Nephron progenitor cell (in vitro differentiated cells): ENCODE measurements around the gene CHMP1A.

Experiments
- DNase-seq: peaks from one replicate; pipeline ENCODE4 v3.0.0; 2021
- H3K27ac Mint-ChIP-seq: 2 replicates; pipeline ENCODE4 v1.8.0; 2021; ENCODE audit warnings: mild to moderate bottlenecking, moderate library complexity, mixed read lengths
- H3K27me3 Mint-ChIP-seq: 2 replicates; pipeline ENCODE4 v1.8.0; 2021; ENCODE audit warnings: mild to moderate bottlenecking, low read depth, mixed read lengths; ENCODE audit not compliant: poor library complexity
- H3K36me3 Mint-ChIP-seq: 2 replicates; pipeline ENCODE4 v1.8.0; 2021; ENCODE audit warnings: low read depth, mixed read lengths
- H3K4me1 Mint-ChIP-seq: 2 replicates; pipeline ENCODE4 v1.8.0; 2021; ENCODE audit warnings: mixed read lengths
- H3K4me3 Mint-ChIP-seq: 2 replicates; pipeline ENCODE4 v1.8.0; 2021; ENCODE audit warnings: mild to moderate bottlenecking, moderate library complexity, mixed read lengths
- H3K9me3 Mint-ChIP-seq: 2 replicates; pipeline ENCODE4 v1.8.0; 2021; ENCODE audit warnings: mild to moderate bottlenecking, moderate library complexity, mixed read lengths
- CTCF ChIP-seq: fragments of 200-600 bp; sonication (generic); IDR thresholded peaks from 2 replicates; pipeline ENCODE4 v1.5.0; 2021; ENCODE audit warnings: antibody characterized with exemption

The CHMP1A gene

GRCh38 chr16:89621136-89621697, 36.3 kb downstream of the CHMP1A start:
- no peak for DNase-seq
- Mint-ChIP-seq H3K27me3 (peaks cover 46% of the 10 kb centered on the region), H3K4me3 (no peak overlapping the region), H3K4me1 (peaks cover 70% of the 10 kb centered on the region), H3K9me3 (no peaks in the 10 kb centered on the region), H3K36me3 (no peaks in the 10 kb centered on the region), H3K27ac (no peak overlapping the region)
- TF ChIP-seq CTCF, result no peak

GRCh38 chr16:89620406-89620841, 37.1 kb downstream of the CHMP1A start:
- Mint-ChIP-seq H3K36me3 (no peaks in the 10 kb centered on the region), H3K9me3 (no peaks in the 10 kb centered on the region), H3K4me3 (no peak overlapping the region), H3K4me1 (peaks cover 68% of the 10 kb centered on the region), H3K27me3 (peaks cover 40% of the 10 kb centered on the region), H3K27ac (no peak overlapping the region)
- DNase-seq, result no peak
- TF ChIP-seq CTCF, result no peak

DNA sequence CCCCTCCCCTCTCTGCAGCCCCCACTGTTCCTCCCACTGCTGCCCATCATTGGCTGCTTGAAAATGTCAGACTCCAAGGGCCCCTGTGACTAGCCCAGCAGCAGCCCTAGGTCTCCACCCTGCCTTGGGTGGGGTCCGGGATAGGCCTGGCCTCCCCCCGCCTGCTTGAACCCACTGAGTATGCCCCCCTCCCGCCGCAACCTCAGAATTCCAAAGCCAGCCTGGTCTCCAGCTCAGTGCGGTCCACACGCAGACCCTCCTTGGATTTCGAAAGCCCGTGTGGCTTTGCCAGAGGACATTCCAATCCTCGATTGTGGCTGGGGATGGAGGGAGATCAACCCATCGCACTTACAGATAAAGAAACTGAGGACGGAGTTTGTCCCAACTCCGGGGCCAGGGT, 37.7 kb downstream of the CHMP1A start:
- Mint-ChIP-seq H3K4me3 (no peak overlapping the region), H3K4me1 (peaks cover 64% of the 10 kb centered on the region), H3K9me3 (no peaks in the 10 kb centered on the region), H3K36me3 (no peaks in the 10 kb centered on the region), H3K27me3 (peaks cover 36% of the 10 kb centered on the region), H3K27ac (no peak overlapping the region)
- no peak for TF ChIP-seq CTCF
- no peak for DNase-seq

DNA sequence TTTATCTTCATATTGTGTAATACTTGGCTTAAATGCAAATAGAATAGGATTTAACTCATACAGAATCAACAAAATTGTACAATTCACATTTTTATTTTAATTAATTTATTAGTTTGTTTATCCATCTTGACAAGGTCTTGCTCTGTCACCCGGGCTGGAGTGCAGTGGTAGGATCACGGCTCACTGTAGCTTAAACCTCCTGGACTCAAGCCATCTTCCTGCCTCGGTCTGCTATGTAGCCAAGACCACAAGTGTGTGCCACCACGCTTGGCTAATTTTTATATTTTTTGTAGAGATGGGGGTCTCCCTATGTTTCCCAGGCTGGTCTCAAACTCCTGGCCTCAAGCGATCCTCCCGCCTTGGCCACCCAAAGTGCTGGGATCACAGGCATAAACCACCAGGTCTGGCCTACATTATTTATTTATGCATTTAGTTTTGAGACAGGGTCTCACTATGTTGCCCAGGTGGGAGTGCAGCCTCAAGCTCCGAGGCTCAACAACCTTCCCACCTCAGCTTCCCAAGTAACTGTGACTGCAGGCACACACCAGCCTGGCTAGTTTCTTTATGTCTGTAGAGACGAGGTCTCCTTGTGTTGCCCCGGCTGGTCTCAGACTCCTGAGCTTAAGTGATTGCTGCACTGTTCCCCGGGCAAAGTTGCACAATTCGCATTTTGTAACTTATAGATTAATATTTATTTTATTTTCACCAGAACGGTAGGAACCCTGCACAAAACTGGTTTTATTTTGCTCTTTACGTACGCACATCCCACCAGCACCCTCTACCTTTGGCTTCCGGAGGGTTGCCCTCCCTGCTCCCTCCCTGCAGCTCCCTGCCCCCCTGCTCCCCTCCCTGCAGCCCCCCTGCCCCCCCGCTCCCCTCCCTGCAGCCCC, 39.2 kb downstream of the CHMP1A start:
- no peaks in the 10 kb centered on the region for H3K36me3 Mint-ChIP-seq
- H3K27me3 Mint-ChIP-seq, result peaks cover 21% of the 10 kb centered on the region
- H3K27ac Mint-ChIP-seq, result no peak overlapping the region
- H3K4me3 Mint-ChIP-seq, result no peak overlapping the region
- no peak for DNase-seq
- H3K9me3 Mint-ChIP-seq, result no peaks in the 10 kb centered on the region
- no peak for TF ChIP-seq CTCF
- H3K4me1 Mint-ChIP-seq, result peaks cover 53% of the 10 kb centered on the region

DNA sequence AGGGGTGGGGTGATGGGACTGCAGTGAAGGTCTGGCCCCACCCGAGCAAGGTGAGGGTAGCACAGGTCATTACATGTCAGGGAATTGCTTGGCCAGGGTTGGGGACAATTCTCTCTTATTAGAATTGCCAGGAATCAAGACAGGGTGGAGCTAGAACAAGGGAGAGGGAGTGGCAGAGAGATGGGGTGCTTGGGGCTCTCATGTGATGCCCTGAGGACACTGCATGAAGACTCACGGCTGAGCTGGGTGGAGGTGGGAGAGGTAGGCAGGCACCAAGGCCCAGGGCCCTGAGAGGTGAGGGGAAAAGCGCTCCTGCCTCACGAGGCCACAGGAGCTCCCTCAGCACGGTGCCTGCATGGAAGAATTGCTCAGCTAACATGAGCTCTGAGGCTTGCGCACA, 40.5 kb downstream of the CHMP1A start:
- no peak overlapping the region for H3K27ac Mint-ChIP-seq
- no peaks in the 10 kb centered on the region for H3K9me3 Mint-ChIP-seq
- peaks cover 16% of the 10 kb centered on the region for H3K27me3 Mint-ChIP-seq
- TF ChIP-seq CTCF, result no peak
- H3K36me3 Mint-ChIP-seq, result no peaks in the 10 kb centered on the region
- DNase-seq, result no peak
- peaks cover 56% of the 10 kb centered on the region for H3K4me1 Mint-ChIP-seq
- no peak overlapping the region for H3K4me3 Mint-ChIP-seq

DNA sequence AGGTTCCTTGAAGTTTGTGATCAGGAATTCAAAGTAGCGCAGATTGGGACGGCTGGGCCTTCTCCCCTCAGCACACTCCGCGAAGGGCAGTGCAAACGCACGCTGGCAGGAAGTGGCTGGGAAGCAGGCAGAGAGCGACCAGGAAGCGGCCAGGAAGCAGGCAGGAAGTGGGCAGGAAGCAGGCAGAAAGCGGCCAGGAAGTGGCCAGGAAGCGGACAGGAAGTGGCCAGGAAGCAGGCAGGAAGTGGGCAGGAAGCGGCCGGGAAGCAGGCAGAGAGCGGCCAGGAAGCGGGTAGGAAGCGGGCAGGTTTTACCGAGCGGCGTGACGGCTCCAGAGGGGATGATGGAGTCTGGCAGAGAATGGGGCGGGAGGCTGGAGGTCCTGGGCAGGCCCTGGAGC, 40.9 kb downstream of the CHMP1A start:
- Mint-ChIP-seq H3K4me1 (peaks cover 53% of the 10 kb centered on the region), H3K4me3 (peak overlapping the region; percentile 48), H3K27ac (peak overlapping the region; percentile 90), H3K9me3 (no peaks in the 10 kb centered on the region), H3K27me3 (peaks cover 12% of the 10 kb centered on the region), H3K36me3 (no peaks in the 10 kb centered on the region)
- no peak for DNase-seq
- TF ChIP-seq CTCF, result no peak
